ENCODE measurements around the gene ZNF324.
"Not testable (repeated sequence)": the region's sequence is repeated elsewhere in the genome, so short reads cannot be mapped to it uniquely, and the experiment has no call there.

ZNF324 gene

GRCh38 chr19:58471736-58472135 lies 4.9 kb downstream of the ZNF324 start:
- DNase-seq (ENCODE audit: low read depth): no peak

- DNase-seq (ENCODE audit: low read depth): no peak
Observed at GRCh38 chr19:58473775-58474174, 6.9 kb downstream of the ZNF324 start.

- no peak for DNase-seq (ENCODE audit: low read depth)
Observed at GRCh38 chr19:58474291-58474996, 7.6 kb downstream of the ZNF324 start.

GRCh38 chr19:58474997-58475713 lies 8.3 kb downstream of the ZNF324 start:
- no peak for DNase-seq (ENCODE audit: low read depth)

- DNase-seq (ENCODE audit: low read depth): peak; percentile 94
Observed at GRCh38 chr19:58475714-58476497, 9.0 kb downstream of the ZNF324 start, which contains the start of gene ZNF446. TSS of gene ZNF446 (plus strand) at chr19:58476352. CDS start at chr19:58477219, 867 bp downstream.

- no peak for DNase-seq (ENCODE audit: low read depth)
Observed at GRCh38 chr19:58476498-58477015, 9.7 kb downstream of the ZNF324 start.

- no peak for DNase-seq (ENCODE audit: low read depth)
Observed at GRCh38 chr19:58477130-58477529, 10.2 kb downstream of the ZNF324 start.

- DNase-seq (ENCODE audit: low read depth): no peak
Observed at GRCh38 chr19:58477871-58478270, 11.0 kb downstream of the ZNF324 start.

GRCh38 chr19:58479303-58479702 lies 12.4 kb downstream of the ZNF324 start:
- no peak for DNase-seq (ENCODE audit: low read depth)

- DNase-seq (ENCODE audit: low read depth): no peak
Observed at GRCh38 chr19:58479736-58480480, 13.0 kb downstream of the ZNF324 start.

GRCh38 chr19:58480481-58480830 lies 13.6 kb downstream of the ZNF324 start:
- DNase-seq (ENCODE audit: low read depth): no peak

GRCh38 chr19:58480831-58481230 lies 14.0 kb downstream of the ZNF324 start:
- no peak for DNase-seq (ENCODE audit: low read depth)

- DNase-seq (ENCODE audit: low read depth): no peak
Observed at GRCh38 chr19:58482372-58482771, 15.5 kb downstream of the ZNF324 start.

GRCh38 chr19:58483776-58484175 lies 16.9 kb downstream of the ZNF324 start:
- no peak for DNase-seq (ENCODE audit: low read depth)

- DNase-seq (ENCODE audit: low read depth): not testable (repeated sequence)
Observed at GRCh38 chr19:58484349-58484748, 17.5 kb downstream of the ZNF324 start.

GRCh38 chr19:58491393-58491792 lies 24.5 kb downstream of the ZNF324 start:
- DNase-seq (ENCODE audit: low read depth): no peak

- no peak for DNase-seq (ENCODE audit: low read depth)
Observed at GRCh38 chr19:58492265-58492664, 25.4 kb downstream of the ZNF324 start.

GRCh38 chr19:58497634-58498170 lies 30.8 kb downstream of the ZNF324 start:
- no peak for DNase-seq (ENCODE audit: low read depth)

- no peak for DNase-seq (ENCODE audit: low read depth)
Observed at GRCh38 chr19:58498316-58499020, 31.6 kb downstream of the ZNF324 start.

GRCh38 chr19:58499021-58499927 lies 32.4 kb downstream of the ZNF324 start:
- DNase-seq (ENCODE audit: low read depth): peak; percentile 99
